GM21619 (cell line): Measurements from ENCODE around the gene LIPC.

Experiments used
- ATAC-seq: cut with Tn5 transposase; IDR thresholded peaks from one replicate; pipeline ENCODE4 v1.9.1; 2021; ENCODE audit not compliant: unreplicated experiment

Gene LIPC

DNA sequence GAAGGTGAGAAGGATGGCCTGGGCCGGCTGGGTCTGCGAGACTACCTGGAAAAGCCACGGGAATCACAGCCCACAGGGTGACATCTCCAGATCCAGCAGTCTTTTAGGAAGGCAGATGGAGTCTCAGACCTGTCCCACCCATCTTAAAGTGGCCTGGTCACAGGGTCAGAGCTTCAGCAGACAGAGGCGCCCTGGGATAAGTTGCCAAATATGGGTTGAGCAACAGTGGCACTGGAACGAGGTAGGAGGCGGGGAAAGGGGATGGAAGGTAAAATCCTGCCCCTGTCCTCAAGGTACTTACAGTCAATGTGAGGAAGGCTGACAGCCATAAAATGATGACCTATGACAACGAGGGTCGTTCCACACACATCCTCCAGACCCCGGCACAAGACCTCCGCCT lies 80.7 kb downstream of the LIPC start:
- ATAC-seq: no peak

DNA sequence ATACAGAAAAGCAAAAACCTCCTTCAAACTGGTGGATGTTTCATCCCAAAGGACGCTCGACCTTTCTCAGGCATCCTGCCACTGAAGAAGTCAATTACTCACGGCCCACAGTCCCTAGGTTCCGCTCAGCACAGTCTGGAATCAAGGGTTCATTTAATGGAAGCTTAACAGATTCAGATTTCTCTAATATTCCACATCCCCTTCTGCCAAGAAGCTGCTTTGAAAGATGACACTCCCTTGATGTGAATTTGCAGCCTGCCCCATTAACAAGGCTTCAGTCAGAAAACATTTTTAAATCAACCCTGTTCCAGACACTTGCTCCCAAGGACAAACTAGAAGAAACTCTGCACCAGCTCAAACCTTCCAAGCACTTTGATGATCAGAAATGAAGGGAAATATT lies 81.2 kb downstream of the LIPC start:
- no peak for ATAC-seq

DNA sequence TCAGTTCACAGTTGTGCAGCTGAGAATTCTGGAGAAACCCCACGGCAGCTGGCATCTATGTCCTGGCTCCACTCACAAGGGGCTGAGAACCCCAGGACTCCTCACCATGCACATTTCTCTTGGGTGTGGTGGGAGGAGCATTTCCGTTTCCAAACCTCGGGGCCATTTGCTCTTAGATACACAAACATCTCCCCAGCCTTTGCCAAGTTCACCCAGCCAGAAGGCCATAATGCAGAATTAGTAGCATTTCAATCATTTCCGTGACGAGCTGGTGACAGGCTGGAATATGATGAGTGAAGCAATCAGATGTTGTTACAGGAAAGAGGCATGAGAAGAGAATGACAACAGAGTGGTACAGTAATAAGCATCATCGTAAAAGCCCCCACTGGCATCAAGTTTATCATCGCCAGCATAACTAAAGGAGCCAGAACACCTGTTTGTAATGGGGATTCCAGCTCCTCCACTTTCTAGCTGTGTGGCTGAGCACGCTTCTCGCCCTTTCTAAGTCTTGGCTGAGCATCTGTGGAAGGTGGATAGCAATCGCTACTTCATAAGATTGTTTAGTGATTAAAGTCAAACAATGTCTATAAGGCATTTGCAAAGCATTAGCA lies 82.0 kb downstream of the LIPC start:
- ATAC-seq: no peak

DNA sequence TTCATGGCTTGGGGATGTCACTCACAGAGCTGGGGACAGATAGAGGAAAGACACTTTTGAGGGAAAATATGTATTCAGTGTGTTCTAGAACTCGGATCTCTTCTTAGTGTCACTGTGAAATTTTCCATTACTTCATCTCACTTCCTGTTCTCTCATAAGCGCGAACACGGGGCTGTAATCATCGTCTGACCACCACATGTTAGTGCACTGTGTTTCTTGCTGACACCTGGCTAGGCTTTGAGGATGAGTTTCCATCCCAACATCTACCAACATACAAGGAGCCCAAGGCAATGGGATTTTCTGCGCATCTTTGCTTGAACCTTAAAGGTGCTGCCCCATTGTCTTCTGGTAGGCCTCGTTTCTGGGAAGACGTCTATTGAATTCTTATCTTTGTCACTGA lies 84.0 kb downstream of the LIPC start:
- ATAC-seq: no peak

DNA sequence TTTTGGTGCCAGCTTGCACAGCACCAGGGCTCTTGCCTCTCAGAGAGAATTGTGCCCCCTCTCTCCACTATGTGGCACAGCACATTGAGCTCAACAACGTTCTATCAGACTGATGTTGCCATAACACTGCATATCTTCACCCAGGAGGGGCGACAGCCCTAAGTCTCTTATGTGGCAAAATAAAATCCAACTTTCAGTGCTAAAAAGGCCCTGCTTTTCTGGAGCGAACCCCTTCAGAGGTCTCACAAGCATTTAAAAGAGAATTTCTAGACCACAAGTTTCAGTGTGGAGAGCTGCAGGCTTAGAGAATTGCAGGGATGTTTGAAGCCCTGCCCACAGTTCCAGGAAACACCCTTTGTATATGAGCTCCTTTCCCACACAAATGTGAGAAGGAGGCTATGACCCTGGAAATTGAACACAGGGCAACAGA lies 85.5 kb downstream of the LIPC start:
- ATAC-seq: no peak

DNA sequence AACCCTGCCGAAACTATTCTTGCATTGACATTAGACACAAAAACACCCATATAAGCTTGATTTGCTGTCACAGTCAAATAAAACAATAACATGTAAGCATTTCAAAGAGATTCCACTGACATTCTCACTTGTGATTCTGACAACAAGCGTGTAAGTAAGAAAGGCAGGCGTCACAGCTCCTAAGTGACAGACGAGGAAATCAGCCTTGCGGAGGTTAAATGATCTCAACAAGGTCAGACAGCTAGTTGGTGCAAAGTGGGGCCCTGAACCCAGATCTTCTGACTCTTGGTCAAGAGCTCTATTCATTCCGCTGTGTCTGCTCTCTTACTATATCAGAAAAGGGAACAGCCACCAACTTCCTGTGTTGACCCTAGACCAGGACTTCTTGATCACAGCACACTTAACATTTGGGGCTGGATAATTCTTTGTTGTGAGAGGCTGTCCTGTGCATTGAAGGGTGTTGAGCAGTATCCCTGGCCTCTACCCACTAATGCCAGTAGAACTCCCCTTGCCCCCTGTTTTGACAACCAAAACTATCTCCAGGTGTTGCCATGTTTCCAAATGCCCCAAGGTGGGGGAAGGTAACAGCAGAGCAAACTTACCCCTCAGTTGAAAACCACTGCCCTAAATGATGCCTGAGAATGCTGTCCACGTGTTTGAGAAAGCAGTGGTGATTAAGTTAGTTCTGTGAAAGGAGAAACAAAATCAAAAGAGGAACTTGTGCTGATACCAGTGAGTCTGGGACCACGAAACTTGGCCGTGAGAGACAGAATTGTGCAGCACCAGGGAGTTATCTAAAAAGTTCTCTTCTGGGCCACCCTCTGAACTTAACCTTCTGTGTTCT lies 86.1 kb downstream of the LIPC start:
- ATAC-seq: peak; percentile 63

DNA sequence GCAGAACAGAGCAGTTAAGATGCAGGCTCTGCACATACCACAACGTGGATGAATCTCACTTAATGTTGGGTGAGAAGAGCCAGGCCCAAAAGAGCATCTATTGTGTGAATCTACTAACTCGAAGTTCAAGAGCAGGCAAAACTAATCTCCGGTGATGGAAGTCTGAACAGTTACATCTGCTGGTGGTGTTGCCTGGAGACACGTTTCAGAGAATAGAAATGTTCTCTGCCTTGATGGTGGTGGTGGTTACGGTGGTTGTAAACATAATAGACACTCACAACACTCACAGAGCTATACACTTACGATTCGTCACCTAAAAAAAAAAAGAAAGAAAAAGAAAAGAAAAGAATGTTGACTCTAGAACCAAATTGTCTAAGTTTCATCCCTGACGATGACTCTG lies 86.8 kb downstream of the LIPC start:
- ATAC-seq: no peak

DNA sequence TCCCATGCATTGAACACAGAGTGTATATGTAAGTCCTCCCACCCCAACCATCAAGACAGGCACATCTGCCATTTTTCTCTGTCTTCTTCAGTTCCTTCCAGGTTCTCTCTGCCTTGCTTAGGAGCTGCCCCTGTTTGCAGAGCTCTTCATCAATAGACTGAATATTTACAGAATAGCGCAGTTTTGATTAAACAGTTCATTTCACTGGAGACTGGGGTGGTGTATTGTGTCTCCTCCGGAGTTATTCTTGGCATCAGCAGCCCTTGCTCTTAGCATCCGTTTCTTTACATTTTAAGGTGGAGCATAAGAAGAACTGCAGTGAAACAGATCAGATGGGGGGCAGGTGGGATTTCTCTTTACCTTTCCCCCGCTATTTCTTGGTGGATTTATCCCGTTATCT lies 87.7 kb downstream of the LIPC start:
- ATAC-seq: no peak

DNA sequence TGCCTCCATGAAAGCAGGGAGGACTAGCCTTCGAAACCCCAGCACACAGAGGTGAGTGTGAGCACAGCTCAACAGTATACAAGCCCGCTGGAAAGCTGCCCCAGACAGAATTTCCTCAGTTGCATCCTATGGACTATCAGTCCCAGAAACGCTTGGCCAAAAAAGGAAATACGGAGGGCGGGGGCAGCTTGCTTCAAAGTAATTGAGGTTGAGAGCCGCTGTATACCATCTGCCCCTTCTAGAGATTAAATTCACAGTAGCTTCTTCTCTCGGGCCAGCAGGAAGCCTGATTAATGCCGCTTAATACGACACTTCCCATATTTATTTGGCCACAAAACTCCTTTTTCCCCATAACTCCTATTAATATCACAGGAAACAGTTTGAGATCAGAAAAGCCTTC lies 88.7 kb downstream of the LIPC start:
- no peak for ATAC-seq

DNA sequence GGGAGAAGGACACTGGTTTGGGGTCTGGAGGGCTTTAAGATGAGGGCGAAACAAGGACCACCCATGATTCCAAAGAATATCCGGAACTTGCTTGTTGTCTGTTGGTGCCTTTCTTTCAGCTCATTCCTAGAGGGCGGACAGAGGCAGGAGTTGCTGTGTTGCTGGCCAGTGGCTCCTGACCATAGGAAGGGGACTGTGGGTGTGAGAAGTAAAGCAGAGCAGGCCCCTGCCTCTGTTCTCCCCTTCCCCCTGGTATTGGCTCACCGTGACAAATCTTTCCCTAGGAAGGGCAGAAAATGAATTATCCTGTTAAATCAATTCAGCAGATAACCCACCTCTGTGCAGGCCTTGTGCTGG lies 89.1 kb downstream of the LIPC start:
- ATAC-seq: no peak

DNA sequence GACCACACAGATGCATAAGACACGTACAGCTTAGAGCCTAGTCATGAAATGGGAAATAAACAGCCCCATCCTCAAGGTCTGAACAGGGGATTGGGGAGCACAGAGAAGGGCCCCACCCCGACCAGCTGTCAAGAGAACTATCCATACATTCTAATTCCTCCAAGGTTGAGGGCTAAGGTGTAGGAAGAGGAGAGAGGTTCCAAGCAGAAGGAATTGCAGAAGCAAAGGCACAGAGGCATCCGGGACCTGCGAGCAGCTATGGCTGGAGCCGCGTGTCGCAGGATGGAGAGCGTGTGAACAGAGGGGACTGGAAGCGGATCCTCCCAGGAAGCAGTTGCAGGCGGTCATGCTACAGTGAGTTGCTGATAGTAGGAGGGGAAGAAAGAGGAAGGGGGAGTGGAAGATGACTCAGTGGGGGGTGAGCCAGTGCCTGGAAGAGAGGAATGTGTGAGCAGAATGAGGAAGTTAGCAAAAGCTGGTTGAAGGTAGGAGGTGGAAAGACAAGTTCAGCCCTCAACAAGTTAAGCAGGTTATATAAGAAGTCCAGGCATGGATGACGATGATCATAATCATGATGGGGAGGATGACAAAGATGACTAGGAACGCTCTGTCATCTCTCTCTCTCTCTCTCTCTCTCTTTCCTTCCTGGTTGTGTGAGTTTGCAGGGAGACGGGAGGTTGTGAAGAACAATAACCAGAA lies 89.7 kb downstream of the LIPC start:
- no peak for ATAC-seq

DNA sequence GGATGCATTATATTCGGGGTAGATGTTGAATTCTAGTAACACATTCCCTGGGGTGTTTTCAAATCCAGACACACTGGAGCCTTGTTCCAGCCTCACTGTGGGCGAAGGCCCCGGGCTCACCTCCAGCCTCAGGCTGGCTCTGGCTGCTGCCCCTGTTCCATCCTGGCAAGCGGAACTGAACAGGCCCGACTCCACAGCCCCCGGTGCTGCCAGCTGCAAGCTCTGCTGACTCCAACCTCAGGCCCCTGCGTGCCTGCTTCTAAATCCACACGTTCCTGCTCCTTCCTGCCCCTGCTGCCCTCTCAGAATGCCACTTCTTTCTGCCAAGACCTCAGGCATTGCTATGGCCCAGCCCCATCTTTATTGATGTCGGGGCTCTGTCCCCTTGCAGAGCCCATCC lies 90.6 kb downstream of the LIPC start:
- no peak for ATAC-seq

DNA sequence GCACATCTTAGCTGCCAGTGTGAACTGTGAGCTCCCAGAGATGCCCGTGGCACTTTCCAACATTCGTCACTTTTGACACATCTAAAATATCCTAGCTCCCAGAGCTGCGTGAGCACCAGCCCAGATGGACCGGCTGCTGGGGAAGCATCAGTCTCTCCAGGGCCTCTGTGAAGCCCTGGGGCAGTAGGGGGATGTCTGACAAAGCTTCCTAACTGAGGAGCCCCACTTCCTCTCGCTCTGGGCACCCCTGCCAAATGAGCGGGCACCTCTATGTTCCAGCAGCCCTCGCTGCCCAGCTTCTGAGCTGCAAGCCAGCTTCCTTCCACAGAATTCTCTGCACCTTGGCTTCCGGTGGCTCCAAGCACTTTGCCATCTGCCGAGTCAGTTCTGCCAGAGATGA lies 91.1 kb downstream of the LIPC start:
- ATAC-seq: no peak

DNA sequence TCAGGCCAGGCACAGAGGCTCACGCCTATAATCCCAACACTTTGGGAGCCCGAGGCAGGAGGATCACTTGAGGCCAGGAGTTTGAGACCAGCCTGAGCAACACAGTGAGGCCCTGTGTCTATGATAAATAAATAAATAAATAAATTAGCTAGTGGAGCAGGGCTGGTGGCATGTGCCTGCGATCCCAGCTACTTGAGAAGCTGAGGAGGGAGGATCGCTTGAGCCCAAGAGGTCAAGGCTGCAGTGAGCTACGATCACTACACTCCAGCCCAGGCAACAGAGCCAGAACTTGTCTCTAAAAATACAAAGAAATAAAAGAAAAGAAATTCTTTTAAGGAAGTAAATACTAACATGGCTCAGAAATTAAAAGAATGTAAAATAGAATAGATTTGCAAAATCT lies 91.8 kb downstream of the LIPC start:
- no peak for ATAC-seq

DNA sequence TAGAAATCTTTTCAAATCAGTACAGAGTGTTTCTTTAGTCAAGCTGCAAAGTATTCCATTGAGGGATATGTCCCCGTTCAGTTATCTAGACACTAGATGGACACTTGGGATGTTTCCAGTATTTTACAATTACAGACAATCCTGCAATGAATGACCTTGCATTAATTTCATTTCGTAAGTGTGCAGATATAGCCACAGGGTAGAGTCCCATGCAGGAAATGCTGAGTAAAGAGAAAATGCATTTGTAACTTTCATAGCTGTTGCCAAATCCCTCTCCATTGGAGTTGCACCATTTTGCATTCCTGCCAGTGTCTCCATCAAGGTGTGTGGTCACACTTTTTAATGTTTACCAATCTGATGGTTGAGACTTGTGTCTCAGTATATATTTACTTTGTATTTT lies 92.5 kb downstream of the LIPC start:
- ATAC-seq: no peak

DNA sequence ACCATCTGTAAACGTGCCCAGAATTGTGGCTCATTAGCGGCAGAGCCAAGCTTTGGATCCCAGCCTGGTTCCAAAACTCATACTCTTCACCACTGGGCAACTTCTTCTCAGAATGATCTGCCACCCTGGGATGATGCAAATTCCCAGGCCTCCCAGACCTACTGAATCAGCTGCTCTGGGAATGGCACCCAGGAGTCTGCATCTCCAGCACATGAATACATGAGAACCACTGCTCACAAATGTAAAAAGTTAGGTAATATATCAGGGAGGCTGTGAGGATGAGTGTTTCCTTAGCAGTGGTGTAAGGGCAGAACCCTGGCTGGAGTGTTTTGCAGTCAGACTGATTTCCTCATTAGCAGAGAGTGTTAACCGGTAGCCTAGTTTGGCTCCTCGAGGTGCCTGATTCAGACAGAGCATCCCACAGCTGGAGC lies 94.2 kb downstream of the LIPC start:
- no peak for ATAC-seq

DNA sequence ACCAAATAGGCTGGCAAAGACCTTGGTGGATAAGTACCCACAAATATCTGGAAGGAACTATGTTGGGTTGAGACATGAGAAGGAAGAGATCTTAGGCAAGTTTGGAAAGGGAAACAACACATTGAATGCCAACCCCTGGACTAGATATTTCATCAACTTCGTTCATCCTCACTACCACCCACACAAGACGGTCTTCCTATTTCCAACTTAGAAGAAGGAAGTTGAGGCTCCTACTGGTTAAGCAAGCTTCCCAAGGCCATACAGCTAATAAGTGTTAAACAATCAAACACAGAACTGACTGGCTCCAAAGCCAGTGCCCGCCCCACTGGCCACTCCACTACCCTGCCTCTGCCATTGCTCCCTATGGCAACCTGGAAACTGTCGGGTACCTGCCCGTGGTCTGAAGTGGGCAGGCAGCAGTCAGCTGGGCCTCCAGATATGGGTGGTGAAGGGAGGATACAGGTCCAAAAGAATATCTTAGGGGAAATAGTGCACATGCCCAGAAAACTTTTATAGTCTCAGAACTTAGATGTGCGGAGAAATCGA lies 94.9 kb downstream of the LIPC start:
- no peak for ATAC-seq

DNA sequence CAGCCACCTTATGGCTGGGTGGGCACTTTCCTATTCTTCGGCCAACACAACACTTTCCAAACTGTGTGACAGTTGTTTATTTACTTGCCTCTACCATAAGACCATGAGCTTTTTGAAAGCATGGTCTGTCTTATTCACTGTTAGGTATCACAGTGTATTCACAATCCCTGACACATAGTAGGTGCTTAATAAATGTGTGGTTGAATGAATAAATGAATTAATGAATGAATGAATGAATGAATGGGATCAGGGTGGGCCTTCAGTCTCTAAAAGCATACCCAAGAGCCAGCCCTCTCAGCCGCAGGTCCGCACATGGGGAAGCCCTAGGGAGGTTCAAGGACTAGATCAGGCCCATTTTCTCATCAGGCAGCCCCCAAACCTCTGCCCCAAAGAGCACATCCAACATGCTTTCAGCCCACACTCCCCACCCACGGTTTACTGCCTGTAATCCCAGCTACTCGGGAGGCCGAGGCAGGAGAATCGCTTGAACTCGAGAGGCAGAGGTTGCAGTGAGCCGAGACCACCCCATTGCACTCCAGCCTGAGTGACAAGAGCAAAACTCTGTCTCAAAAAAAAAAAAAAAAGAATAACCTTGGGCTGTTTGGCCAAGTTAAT lies 95.9 kb downstream of the LIPC start:
- ATAC-seq: no peak

DNA sequence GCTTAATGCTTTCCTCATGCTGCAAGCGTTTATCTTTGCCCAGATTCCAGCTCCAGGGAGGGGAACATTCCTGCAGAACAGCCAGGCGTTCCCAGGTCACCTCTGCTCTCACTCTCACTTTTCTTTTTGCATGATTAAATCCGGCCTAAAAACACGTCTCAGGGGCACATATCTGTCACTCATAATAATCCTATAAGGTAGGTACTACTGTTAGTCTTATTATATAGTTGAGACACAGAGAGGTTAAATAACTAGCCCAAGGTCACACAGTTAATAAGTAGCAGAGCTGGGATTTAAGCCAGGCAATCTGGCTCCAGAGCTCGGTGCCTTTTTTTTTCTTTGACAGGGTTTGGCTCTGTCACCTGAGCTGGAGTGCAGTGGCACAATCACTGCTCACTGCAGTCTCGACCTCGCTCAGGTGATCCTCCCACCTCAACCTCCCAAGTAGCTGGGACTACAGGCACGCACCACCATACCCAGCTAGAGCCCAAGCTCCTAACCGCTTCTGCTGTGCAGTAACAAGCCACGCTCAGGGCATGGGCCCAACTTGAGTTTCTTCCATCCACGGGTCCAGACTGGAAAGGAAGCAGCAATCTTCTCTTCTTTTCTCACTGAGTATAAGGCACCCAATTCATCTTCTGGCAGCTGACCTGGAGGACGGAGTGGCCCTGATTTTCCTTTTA lies 96.5 kb downstream of the LIPC start:
- no peak for ATAC-seq

DNA sequence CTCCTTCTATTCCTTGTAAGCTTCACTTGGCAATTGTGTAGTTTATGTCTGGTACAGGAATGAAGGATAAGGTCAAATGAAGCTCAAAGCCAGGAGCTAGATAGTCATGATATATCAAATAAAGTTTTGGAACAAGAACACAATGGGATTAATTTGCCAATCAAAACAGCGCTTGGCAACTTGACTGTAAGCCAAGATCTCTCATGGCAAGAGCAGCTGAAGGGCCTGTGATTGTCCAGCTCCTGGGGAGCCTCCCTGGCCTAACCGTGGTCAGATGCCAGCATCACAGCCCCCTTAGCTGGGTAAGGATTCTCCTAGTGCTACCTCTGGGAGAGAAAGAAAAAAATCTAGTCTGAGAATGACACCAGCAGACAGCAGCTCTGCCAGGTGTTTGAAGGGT lies 97.2 kb downstream of the LIPC start:
- ATAC-seq: no peak

DNA sequence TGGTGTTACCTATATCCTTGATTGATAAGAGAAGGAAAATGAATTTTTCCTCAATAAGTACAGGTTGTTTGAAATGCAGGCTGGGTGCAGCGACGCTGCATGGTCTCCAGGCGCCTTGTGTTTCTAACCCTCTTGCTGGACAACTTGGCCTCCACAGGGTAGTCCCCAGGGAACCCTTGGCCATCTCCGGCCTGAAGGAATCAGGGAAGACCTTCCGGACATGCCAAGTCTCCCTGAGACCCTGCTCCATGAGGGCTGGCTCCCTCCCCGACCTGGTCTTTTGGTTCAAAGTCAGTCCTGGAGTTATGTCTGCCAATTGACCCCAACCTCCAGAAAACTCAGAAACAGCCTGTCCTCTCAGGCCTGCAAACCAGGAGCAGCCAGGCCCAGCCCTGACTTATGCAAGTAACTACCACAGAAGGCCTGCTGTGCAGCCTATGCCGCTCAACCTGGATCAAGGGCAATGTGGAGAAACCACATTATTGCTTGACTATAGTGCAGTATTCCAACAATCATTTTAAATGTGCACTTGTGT lies 98.3 kb downstream of the LIPC start:
- no peak for ATAC-seq
